Left kidney (tissue), 2 donors: ENCODE data around the gene NFKB2. TPM values are rescaled to one million over a fixed set of nuclear protein-coding genes. Genes with fewer than 3 reads are reported as not detected.

ENCODE experiments used
- DNase-seq: peaks from one replicate; pipeline ENCODE4 v3.0.0-alpha.2; 2013
- polyA plus RNA-seq: library from polyadenylated mRNA; unstranded; fragments of 120-200 nt; gene quantifications from one replicate; pipeline ENCODE4 v1.2.1, GENCODE V29; 2013; ENCODE audit not compliant: insufficient read length

The NFKB2 gene
- polyA plus RNA-seq, 1 donor = 17.2 TPM

DNA sequence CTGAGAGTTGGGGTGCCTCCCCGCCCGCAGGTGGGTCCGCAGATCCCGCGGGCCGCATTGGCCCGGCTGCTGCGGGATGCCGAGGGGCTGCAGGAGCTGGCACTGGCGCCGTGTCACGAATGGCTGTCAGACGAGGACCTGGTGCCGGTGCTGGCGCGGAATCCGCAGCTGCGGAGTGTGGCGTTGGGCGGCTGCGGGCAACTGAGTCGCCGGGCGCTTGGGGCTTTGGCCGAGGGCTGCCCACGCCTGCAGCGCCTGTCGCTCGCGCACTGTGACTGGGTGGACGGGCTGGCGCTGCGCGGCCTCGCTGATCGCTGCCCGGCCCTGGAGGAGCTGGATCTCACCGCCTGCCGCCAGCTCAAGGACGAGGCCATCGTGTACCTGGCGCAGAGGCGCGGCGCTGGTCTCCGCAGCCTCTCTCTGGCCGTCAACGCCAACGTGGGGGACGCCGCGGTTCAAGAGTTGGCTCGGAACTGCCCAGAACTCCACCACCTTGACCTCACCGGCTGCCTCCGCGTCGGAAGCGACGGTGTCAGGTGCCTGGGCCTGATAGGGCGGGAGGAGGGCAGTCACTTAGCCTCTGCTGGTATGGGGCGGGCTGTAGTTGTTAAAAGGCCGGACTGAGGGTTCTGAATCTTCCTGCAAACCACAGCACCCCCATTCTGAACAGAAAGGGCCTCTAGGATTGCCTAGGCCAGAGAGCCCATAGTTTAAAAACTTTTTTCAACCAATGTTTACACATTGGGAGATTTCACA is 26.4 kb downstream of the NFKB2 start:
- no peak for DNase-seq

- no peak for DNase-seq
These were observed 27.1 kb downstream of the NFKB2 start for GRCh38 chr10:102422545-102423129.

DNA sequence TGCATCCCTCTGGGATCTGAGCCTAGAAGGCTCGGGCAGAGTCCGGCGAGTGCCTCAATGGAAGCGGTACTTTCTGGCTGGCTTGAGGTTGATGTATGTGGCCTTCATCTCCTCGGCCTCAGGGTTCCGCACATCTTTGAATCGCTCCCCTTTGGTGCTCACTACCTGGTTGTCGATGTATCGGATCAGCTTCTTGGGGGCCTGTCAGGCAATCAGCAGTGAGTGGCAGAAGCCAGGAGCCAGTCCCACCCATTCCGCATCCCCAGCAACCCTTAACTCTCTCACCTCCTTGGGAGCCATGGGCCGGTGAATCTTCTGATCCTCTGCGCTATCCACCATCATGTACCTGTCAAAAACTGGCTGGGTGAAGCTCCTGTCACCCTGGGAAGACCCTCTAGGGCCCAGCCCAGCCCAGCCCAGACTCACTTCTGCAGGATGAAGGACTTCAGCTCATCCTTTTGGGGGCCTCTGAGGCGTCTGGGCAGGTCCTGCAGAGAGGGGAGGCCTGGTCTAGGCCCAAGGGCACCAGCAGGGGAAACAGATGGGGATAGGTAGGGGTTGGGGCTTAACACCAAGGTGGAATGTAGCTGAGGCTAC is 28.0 kb downstream of the NFKB2 start:
- DNase-seq = no peak

DNA sequence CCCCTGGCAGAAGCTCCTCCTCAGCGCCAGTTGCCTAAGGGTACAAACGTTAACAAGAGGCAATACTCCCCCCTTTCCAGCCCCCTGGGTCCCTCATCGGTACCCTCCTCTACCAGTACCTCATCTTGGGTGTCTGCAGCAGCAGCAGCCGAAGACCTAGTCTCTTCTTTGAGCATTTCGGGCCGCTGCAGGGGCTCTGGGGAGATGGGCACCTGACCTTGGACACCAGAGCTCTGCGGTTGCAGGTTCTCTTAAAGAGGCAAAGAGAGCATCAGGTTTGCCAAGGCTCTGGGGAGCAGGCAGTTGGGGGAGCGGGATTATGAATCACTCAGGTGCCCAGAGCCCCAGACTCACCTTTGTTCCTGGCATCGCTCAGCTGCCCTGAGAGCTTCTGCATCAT is 28.6 kb downstream of the NFKB2 start:
- no peak for DNase-seq

DNA sequence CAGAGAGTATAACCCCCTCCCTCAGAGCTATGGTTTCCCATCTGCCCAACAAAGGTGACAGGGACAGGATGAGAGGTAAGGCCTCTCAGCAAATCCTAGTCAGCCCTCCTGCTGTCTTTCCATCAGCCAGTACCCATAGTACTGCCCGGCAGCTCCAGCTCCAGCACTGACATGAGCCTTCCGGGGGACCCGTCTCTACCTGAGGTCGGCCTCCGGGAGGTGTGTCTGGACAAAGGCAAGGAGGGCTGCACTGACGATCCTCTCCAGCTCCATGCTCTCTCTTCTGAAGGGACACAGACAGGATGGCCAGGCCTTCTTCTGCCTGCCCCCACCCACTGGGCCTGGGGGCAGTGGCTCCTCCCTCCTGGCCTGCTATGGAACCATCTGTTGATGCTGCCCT is 29.4 kb downstream of the NFKB2 start:
- no peak for DNase-seq

GRCh38 chr10:102425444-102425843 is 29.9 kb downstream of the NFKB2 start:
- no peak for DNase-seq

GRCh38 chr10:102426803-102427287 is 31.3 kb downstream of the NFKB2 start:
- DNase-seq = no peak

GRCh38 chr10:102429468-102429867 is 34.0 kb downstream of the NFKB2 start:
- no peak for DNase-seq

DNA sequence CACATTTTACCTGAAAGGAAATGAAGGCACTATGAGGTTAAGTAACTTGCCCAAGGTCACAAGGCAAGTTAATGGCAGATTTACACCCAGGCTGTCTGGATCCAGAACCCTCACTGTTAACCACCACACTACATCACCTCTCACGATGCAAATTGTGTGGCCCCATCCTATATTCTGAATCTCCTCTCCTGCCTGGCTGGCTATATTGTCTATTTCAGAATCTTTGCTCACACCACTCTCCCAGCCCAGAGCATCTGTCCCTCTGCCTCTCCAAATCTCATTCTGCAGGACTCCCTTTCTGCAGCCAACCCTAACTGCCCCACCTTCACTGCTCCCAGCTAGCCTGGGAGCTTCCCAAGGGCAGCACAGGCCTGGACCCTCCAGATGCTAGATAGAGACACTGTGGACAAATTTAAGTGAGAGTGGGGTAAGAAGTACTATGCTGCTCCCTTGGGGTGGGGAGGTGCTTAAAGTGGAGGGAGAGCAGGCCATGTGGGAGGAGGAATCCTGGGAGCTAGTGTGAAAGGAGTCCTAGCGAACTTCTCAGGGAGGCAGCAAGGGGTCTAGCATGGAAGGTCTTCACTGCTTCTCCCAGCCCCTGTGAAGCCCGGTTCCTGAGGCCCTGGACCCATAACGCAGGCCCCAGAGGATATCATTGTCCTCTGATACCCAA is 36.1 kb downstream of the NFKB2 start:
- DNase-seq = no peak

DNA sequence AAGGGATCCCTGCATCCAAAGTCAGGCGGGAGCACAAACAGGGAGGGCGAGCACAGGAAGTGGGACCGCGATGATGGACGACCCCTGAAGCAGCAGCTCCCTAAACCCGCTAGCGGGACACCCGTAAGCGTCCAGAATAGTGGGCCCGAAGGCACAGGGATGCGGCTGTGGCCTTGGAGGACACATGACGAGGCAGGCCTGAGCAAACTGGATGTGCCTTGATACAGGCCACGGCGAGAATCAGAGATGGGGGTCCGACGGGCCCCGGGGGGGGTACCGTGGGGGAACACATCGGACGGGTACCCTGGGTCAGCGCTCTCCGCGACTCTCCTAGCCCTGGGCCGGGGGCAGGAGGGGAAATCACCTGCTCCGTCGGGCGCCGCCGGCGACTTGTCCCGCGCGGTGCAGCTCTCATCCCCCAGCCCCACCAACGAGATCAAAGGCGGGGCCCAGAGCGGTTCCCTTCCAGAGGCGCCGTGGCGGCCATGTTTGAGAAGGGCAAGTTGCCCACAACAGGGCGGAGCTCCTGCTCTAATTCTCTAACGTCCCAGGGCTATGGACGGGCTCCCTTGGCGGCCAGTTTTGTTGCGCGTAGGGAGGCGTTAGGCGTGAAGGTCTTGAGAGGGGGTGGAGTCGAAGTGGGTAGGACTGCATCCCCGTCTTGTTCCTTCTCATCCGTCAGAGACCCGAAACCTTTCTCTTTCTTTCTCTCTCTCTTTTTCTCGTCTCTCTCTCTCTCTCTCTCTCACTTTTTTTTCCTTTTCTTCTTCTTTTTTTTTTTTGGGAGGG is 36.9 kb downstream of the NFKB2 start, which contains the start of gene CUEDC2:
CUEDC2 (minus strand) TSS at position 413 of the 789 bp plus-strand sequence. CDS start 7,386 bp downstream, outside the sequence.
- peak; percentile 99 for DNase-seq

DNA sequence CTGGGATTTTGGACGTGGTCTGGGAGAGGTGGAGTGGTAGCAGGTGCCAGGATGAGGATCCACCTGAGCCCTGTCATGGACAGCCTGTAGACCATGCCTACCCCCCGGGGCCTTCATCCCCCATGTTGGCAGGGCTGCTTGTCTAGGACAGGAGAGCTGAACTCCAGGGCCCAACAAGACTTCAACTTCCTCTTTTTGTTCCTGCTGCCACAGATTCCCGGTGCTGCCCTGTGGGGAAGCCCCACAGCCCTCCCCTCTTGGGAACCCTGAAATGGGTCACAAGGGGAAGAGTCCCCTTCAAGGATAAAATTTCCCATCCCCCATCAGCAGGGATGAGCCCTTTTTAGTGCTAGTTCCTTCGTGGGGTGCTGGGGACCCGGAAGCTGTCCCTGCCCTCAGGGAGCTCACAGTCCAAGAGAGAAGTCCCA is 38.1 kb downstream of the NFKB2 start:
- no peak for DNase-seq

DNA sequence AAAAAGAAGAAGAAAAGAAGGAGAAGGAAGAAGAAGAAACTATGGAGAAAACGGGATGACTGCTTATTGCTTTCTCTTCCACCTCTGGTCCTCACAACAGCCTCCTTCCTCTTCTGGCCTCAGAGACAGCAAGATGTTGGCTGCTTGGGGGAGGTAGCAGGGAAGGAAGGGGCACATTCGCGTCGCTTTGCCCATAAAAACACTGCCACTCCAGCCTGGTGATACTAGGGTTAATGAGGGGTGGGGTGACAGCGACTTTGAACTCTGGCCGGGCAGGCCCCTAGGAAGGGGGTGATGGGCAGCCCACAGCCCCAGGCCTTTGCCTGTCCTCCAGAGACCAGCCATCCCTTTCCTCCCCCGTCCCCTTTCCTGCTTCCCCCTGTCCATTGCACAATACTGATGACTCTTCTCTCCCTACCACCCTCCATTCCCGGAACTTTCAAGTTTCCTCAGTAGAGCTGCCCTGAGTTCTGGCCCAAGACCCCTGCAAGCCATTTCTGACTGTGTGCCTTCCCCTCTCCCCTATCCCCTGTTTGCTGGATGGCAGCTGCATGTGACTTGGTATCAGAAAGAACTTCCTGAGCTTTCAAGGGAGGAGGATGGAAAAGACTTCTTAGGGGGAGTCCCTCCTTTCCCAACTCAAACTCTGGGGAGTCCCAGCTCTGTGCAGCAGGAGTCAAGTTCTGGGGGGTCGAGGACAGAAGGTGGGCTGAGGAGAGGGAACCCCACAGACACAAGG is 39.1 kb downstream of the NFKB2 start:
- DNase-seq = no peak

- DNase-seq = no peak
These were observed 39.6 kb downstream of the NFKB2 start for GRCh38 chr10:102435133-102435497.

DNA sequence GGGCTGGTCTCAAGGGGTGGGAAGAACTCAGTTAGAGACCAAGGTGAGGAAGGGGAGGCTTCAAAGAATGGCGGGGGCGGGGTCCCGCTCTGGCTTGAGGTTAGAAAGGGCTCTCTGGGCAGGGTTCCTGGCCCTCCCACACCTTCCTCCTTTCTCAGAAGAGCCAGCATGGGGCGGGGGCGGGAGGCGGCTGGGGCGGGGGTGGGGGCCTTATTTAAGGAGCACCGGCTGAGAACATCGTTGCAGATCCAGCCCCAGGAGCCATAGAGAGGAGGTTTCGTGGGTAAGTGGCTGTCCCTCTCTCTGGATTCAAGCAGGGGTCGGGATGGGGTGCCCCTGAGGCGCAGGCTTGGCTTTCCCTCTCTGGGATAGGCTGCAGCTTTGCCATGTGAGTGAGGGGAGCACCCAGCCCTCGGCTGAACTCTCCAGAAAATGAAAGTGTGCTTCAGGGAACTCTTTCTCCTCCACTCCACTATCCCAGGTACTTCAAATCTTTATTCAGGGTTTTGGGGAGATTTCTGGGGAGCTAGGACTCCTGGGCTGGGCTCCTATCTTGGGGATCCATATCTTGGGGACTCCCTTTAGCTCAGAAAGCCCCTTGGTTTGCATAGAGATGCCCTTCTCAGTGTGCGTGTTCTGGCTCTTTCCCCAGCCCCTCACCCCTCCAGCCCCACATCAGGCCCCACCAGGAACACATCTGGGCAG is 40.2 kb downstream of the NFKB2 start:
- no peak for DNase-seq

GRCh38 chr10:102436312-102436711 is 40.8 kb downstream of the NFKB2 start:
- no peak for DNase-seq

DNA sequence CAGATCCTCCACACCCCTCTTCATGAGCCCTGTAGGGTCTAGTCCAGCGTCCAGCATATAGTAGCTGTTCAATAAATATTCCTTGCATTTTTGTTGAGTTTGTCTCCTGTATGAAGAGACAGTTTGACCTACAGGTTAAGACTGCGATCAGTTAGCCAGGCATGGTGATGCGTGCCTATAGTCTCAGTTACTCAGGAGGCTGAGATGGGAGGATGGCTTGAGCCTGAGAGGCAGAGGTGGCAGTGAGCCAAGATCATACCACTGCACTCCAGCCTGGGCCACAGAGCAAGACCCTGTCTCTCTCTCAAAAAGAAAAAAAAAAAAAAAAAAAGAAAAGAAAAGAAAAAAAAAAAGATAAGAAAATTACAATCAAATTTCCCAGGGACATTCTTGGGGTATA is 42.0 kb downstream of the NFKB2 start:
- DNase-seq = no peak

- DNase-seq = no peak
These were observed 42.9 kb downstream of the NFKB2 start for GRCh38 chr10:102438374-102438773.

GRCh38 chr10:102444851-102445250 is 49.3 kb downstream of the NFKB2 start:
- DNase-seq = no peak

GRCh38 chr10:102449321-102450123 is 54.0 kb downstream of the NFKB2 start:
- peak; percentile 72 for DNase-seq

GRCh38 chr10:102450124-102450373 is 54.5 kb downstream of the NFKB2 start:
- DNase-seq = no peak
